SJSA1 (cell line): ENCODE measurements around the gene ZNF593OS. TPM values are rescaled to one million over a fixed set of nuclear protein-coding genes. Genes with fewer than 3 reads are reported as not detected.

Experiments used
- DNase-seq, 2 experiments: peaks; one replicate each; pipeline ENCODE4 v3.0.0-alpha.2; 2015 to 2020; ENCODE audit warnings: low spot score in 2 of 2, low read depth in 1 of 2
- H3K27ac ChIP-seq: fragments of 250-450 bp; sonication (Bioruptor Pico); 2 replicates; pipeline ENCODE4 v1.5.1; 2020; ENCODE audit warnings: mild to moderate bottlenecking, moderate library complexity
- H3K27me3 ChIP-seq: fragments of 250-450 bp; sonication (Bioruptor Pico); replicated peaks from 2 replicates; pipeline ENCODE4 v1.5.1; 2020; ENCODE audit warnings: mild to moderate bottlenecking, moderate library complexity
- H3K36me3 ChIP-seq: fragments of 250-450 bp; sonication (Bioruptor Pico); 2 replicates; pipeline ENCODE4 v1.5.1; 2020; ENCODE audit warnings: mild to moderate bottlenecking
- H3K4me1 ChIP-seq: fragments of 250-450 bp; sonication (Bioruptor Pico); replicated peaks from 2 replicates; pipeline ENCODE4 v1.6.1; 2021; ENCODE audit warnings: mild to moderate bottlenecking
- H3K4me3 ChIP-seq: fragments of 250-450 bp; sonication (Bioruptor Pico); 2 replicates; pipeline ENCODE4 v1.5.1; 2020; ENCODE audit warnings: mild to moderate bottlenecking
- H3K9me3 ChIP-seq: fragments of 250-450 bp; sonication (Bioruptor Pico); replicated peaks from 2 replicates; pipeline ENCODE4 v1.5.1; 2020; ENCODE audit warnings: mild to moderate bottlenecking
- total RNA-seq: library from RNA; depleted of rRNA; stranded (reverse); fragments of >200 nt; shearing (Covaris generic); gene quantifications from 2 replicates; pipeline ENCODE4 v1.2.3, GENCODE V29; 2014

The ZNF593OS gene
- total RNA-seq, 1 experiment from 2014 or later = 0.24 TPM

DNA sequence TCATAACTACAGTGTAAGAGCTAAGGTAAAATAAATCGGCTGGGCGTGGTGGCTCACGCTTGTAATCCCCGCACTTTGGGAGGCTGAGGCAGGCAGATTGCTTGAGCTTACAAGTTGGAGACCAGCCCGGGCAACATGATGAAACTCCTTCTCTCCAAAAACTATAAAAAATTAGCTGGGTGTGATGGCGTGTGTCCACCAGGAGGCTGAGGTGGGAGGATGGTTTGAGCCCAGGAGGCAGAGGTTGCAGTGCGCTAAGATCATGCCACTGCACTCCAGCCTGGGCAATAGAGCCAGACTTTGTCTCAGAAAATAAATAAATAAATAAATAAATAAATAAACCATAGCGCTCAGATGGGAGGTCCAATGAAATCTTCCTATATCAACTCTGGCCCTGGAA is 29.5 kb downstream of the ZNF593OS start:
- Histone ChIP-seq H3K4me1 (no peaks in the 10 kb centered on the region), H3K4me3 (no peak overlapping the region), H3K27ac (no peak overlapping the region), H3K9me3 (no peaks in the 10 kb centered on the region), H3K36me3 (no peaks in the 10 kb centered on the region), H3K27me3 (no peaks in the 10 kb centered on the region)
- peak in 1 of 2 experiments; percentile 23 for DNase-seq

DNA sequence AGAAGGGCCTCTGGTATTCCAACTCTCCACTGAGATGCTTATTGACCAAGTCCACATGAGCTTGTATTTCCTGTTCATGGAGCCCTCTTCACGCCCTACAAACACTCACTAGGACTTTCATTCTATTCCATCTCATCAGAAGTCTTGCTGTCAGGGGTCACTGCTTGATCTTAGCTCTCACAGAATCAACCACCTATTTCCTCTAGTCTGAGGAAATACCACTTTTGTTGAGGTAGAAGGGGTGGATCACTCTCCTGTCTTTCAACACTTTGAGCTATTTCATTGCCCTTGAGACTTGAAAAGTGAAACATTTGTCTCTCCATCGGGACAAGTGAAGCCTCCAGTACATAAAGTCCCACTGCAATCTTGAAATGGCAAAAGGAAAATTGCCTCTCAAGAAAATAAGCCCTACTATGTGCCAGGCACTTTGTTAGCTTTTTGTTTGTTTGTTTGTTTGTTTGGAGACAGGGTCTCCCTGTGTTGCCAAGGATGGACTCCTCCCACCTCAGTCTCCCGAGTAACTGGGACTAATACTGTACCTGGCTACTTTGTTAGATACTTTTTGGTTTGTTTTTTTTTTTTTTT is 32.6 kb downstream of the ZNF593OS start:
- Histone ChIP-seq H3K27me3 (no peaks in the 10 kb centered on the region), H3K4me3 (no peak overlapping the region), H3K4me1 (no peaks in the 10 kb centered on the region), H3K27ac (no peak overlapping the region), H3K36me3 (no peaks in the 10 kb centered on the region), H3K9me3 (no peaks in the 10 kb centered on the region)
- no peak for DNase-seq

DNA sequence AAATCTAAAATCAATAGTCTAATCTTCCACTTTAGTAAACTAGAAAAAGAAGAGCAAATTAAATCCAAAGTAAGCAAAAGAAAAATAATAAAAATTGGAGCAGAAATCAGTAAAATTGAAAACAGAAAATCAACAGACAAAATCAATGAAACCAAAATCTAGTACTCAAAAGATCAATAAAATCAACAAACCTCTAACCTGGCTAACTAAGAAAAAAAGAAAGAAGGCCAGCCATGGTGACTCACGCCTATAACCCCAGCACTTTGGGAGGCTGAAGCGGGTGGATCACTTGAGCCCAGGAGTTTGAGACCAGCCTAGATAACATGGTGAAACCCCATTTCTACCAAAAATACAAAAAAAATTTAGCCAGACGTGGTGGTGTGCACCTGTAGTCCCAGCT is 37.2 kb downstream of the ZNF593OS start:
- no peaks in the 10 kb centered on the region for H3K9me3 ChIP-seq
- H3K27me3 ChIP-seq = no peaks in the 10 kb centered on the region; the same call in 1 of the 2 replicates
- DNase-seq = no peak
- H3K27ac ChIP-seq = no peak overlapping the region
- no peak overlapping the region for H3K4me3 ChIP-seq
- H3K36me3 ChIP-seq = no peaks in the 10 kb centered on the region
- no peaks in the 10 kb centered on the region for H3K4me1 ChIP-seq

DNA sequence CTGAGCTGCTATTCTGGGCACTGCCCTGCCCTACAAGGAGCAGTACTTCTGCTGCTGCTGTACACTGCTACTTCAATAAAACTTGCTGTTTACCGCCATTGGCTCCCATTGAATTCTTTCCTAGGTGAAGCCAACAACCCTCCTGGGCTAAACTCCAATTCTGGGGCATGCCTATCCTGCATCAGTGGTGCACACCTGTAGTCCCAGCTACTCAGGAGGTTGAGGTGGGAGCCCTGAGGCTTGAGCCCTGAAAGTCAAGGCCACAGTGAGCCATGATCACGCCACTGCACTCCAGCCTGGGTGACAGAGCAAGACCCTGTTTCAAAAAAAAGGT is 38.8 kb downstream of the ZNF593OS start:
- no peaks in the 10 kb centered on the region for H3K4me1 ChIP-seq
- no peak overlapping the region for H3K4me3 ChIP-seq
- H3K27me3 ChIP-seq = no peaks in the 10 kb centered on the region; the same call in 1 of the 2 replicates
- no peak for DNase-seq
- no peaks in the 10 kb centered on the region for H3K9me3 ChIP-seq
- no peak overlapping the region for H3K27ac ChIP-seq
- no peaks in the 10 kb centered on the region for H3K36me3 ChIP-seq

DNA sequence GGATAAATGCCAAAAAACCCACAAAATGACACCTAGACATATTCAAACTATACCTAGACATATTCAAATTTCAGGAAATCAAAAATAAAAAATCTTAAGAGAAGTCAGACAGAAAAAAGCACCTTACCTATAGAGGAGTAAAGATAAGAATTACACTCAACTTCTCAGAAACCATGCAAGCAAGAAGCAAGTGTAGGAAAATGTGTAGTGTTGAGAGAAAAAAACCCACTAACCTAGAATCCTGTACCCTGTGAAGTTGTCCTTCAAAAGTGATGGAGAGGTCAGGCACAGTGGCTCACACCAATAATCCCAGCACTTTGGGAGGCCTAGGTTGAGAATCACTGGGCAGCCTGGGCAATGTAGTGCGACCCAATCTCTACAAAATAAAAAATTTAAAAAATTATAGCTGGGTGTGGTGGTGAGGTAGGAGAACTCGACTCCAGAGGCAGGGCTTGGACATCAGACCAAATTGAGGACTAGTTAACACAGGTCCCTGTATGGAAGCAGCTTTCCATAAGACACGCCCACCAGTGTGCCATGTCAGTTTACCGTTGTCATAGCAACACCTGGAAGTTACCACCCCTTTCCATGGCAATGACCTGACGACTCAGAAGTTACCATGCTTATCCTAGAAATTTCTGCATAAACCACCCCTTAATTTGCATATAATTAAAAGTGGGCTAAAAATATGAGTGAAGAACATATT is 39.4 kb downstream of the ZNF593OS start:
- peaks cover 3% of the 10 kb centered on the region for H3K4me1 ChIP-seq
- DNase-seq = no peak
- H3K4me3 ChIP-seq = no peak overlapping the region
- no peaks in the 10 kb centered on the region for H3K36me3 ChIP-seq
- no peaks in the 10 kb centered on the region for H3K9me3 ChIP-seq
- no peak overlapping the region for H3K27ac ChIP-seq
- H3K27me3 ChIP-seq = no peaks in the 10 kb centered on the region; the same call in 1 of the 2 replicates

DNA sequence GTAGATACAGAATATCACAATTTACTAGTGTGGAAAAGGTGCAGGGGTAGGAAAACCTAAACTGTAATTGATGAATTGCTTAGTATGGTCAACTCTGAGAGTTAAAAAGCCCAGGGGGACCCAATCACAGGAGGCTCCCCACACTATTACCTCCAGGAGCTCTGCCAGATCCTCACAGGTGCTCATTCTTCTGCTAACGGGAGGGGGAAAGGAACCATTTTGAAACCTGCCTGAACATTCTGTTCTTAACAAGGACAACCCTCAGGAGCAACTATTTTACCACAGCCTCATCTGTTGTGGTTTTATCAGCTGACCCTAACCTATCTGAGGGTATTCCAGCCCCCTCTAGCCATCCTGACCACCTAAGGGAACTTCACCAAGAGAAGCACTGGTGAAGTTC is 40.9 kb downstream of the ZNF593OS start:
- no peaks in the 10 kb centered on the region for H3K9me3 ChIP-seq
- H3K27me3 ChIP-seq = no peaks in the 10 kb centered on the region; the same call in 1 of the 2 replicates
- H3K27ac ChIP-seq = no peak overlapping the region
- no peak overlapping the region for H3K4me3 ChIP-seq
- DNase-seq = no peak
- no peaks in the 10 kb centered on the region for H3K36me3 ChIP-seq
- peaks cover 19% of the 10 kb centered on the region for H3K4me1 ChIP-seq

DNA sequence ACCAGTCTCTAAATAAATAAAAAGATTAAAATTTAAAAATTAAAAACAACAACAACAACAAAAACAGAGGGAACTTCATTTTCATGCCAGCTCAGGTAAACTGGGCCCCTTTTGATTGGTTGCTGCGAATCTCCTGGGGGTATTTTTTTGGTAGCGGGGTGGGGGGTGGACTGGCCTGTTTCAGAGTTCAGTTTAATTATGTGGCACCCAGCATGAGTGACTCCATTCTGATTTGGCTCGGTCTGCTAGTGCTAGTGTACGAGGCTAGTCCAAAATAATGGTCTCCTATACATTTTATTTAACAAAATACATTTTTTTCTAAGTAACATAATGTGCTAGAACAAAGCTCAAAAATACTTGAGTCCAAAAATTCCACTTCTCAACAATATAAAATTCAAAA is 41.9 kb downstream of the ZNF593OS start:
- no peak overlapping the region for H3K27ac ChIP-seq
- no peaks in the 10 kb centered on the region for H3K9me3 ChIP-seq
- no peak overlapping the region for H3K4me3 ChIP-seq
- H3K27me3 ChIP-seq = no peaks in the 10 kb centered on the region; the same call in 1 of the 2 replicates
- H3K4me1 ChIP-seq = peaks cover 19% of the 10 kb centered on the region
- no peaks in the 10 kb centered on the region; the same call in 1 of the 2 replicates for H3K36me3 ChIP-seq
- DNase-seq = no peak

DNA sequence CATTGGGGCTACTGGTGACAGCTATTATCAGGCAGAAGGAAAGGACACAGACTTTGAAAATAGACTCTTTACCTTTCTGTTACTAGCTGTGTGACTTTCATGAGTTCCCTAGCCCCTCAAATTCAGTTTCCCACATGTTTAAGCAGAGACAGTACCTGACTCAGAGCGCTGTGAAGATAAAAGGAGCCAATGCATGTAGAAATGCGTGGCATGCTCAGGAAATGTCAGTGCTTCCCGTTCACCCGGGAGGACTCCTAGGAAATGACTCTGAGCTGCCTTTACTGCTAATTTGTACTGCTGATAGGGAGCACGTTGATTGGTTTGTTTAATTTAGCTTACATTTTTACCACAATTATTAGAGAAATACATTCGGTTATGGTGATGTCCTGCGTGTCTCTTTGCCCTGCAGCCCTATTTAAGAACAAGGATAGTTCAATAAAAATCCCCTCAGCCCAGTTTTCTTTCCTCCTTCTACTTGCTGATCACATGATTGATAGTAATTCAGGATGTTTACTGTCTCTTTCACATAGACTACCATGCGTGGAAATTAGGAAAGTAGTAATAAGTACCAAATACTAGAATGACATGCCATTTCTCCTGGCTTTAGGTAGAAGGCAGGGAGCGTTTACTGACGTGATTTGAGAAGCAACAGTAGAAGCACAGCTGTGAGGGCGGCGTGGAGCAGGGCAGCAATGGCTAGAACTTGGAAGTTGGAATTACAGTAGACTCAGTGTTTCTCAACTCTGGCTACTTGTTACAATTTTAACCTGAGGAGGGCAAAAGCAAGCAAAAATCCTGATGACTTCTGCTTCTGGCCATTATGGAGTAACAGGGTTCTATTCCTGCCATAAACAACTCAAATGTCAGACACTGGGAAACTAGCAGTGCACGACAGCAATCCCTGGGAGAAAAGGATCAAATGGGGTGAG is 44.1 kb downstream of the ZNF593OS start:
- no peak overlapping the region for H3K27ac ChIP-seq
- peaks cover 19% of the 10 kb centered on the region for H3K4me1 ChIP-seq
- DNase-seq = no peak
- no peaks in the 10 kb centered on the region; the same call in 1 of the 2 replicates for H3K27me3 ChIP-seq
- peaks cover 5% of the 10 kb centered on the region for H3K36me3 ChIP-seq
- H3K9me3 ChIP-seq = no peaks in the 10 kb centered on the region
- no peak overlapping the region for H3K4me3 ChIP-seq

DNA sequence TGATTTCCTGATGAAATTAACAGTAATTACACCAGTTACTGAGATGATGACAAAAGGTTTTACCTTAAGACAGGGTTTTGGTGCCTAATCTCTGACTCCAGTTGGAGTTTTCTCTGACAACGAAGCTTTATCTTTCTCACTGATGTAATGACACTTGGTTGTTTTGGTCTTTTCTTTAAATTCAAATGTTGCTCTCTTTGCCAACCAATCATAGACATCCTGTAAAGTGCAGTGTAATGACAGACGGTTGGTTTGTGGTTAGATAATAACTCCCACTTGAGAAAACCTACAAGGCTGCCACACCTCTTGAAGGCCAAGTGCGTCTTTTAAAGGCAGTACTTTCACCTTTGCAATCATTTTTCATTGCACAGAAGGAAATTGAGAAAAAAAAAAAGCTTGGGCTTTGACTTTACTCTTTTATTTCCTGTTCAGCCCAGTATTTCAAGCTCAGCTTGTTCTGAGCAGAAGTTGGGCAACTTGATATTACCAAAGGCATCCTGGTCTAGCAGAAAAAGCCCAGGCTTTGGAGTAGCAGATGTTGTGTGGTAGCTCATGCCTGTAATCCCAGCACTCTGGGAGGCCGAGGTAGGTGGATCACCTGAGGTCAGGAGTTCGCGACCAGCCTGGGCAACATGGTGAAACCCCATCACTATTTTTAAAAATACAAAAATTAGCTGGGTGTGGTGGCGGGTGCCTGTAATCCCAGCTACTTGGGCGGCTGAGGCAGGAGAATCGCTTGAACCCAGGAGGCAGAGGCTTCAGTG is 45.1 kb downstream of the ZNF593OS start:
- Histone ChIP-seq H3K36me3 (peaks cover 13% of the 10 kb centered on the region), H3K27ac (peak overlapping the region; percentile 68), H3K9me3 (no peaks in the 10 kb centered on the region), H3K4me3 (no peak overlapping the region), H3K27me3 (no peaks in the 10 kb centered on the region; the same call in 1 of the 2 replicates), H3K4me1 (peaks cover 19% of the 10 kb centered on the region)
- peak in 1 of 2 experiments; percentile 67 for DNase-seq

DNA sequence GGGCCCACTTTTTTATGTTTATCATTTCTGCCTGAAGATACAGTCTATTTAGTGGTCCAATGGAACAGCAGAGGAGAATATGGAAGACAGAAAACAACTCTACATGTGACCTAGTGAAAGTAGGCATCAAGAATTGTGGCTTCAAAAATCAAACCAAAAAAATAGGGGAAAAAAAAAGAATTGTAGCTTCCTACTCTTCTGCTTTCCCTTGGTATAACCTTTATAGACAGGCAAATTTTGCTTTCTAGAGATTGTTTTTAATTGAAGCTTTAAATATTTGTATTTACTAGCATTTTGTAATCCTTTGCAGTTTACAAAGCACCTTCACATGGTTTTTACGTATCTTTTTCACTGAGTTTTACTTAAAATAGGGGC is 45.7 kb downstream of the ZNF593OS start:
- Histone ChIP-seq H3K36me3 (peaks cover 13% of the 10 kb centered on the region), H3K4me1 (peaks cover 19% of the 10 kb centered on the region), H3K4me3 (no peak overlapping the region), H3K27me3 (no peaks in the 10 kb centered on the region; the same call in 1 of the 2 replicates), H3K9me3 (no peaks in the 10 kb centered on the region), H3K27ac (peak overlapping the region; percentile 68)
- no peak for DNase-seq

DNA sequence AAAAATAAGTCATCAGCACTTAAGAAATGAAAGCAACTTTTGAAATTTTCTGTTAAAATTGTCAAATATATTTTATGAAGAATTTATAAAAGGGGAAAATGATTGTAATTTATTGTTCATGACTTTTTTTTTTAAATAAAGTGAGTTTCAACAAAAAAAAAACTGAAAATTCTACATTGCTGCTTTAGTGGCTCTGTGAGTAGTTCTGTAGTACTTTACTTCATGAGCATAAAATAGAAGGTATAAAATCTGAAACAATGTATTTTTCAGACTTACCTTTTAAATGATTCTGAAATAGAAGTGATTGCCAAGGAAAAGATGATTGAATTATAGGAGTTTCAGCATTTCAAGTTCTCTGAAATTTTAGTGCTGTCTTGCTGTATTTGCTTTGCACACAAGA is 46.2 kb downstream of the ZNF593OS start:
- Histone ChIP-seq H3K9me3 (no peaks in the 10 kb centered on the region), H3K4me1 (peaks cover 19% of the 10 kb centered on the region), H3K27me3 (no peaks in the 10 kb centered on the region), H3K4me3 (no peak overlapping the region), H3K27ac (no peak overlapping the region), H3K36me3 (peaks cover 13% of the 10 kb centered on the region)
- DNase-seq = no peak

DNA sequence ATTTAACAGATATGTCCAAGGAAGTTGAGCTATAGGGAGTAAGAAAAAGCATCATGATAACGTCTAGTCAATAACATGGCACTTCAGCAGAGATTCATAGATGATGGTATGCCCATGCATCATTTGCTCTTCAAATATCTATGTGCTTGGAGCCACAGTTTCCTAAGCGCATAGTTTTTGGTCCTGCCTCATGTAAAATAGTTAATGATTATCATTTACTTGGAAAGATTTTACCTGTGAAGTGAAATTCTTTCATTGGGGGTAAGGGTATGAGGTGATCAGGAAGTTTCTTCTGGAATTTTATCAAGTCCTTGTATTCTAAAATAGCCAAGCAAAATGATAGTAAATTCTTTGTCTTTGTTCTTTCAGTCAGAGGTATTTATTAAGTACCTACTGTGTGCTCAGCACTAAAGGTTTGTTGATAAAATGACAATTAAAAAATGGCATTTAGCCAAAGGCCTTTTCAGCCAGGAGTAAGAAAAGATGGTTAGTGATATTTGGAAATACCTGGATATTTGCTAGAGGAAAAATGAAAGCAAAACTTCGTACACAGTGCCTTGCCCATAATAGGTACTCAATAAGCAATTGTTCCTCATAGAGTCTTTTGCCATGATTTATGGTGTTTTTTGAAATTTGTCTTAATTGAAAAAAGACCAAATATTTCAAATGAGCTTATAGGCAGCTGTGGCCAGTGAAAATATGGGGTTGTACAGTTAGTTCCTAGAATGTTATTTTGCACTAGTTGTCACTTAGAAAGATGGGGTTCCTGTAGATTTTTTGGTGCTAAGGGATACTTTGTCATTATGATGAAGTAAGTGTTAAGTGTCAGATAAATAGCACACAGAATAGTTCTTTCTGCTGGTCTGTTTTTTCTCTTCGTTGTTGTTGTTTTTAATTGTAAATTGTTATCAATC is 47.0 kb downstream of the ZNF593OS start:
- DNase-seq = no peak

More for the DNA sequence above, 47.0 kb downstream of the ZNF593OS start:
- Histone ChIP-seq H3K36me3 (peaks cover 13% of the 10 kb centered on the region), H3K4me3 (no peak overlapping the region), H3K9me3 (no peaks in the 10 kb centered on the region), H3K4me1 (peaks cover 19% of the 10 kb centered on the region), H3K27ac (no peak overlapping the region), H3K27me3 (no peaks in the 10 kb centered on the region)
